ENCODE results near the gene UIMC1.
A peak's percentile ranks its signal among the peaks of the same experiment; 100 is the strongest.
"Not testable (repeated sequence)": the region's sequence is repeated elsewhere in the genome, so short reads cannot be mapped to it uniquely, and the experiment has no call there.

The UIMC1 gene

GRCh38 chr5:177006265-177006972 lies at the start of gene UIMC1:
Gene UIMC1, minus strand, starts transcription at chr5:177006779. Its CDS starts 24,164 bp downstream, at chr5:176982615.
- DNase-seq (ENCODE audit: low spot score) = peak; percentile 91

GRCh38 chr5:177049285-177049684 lies 42.7 kb upstream of the UIMC1 start:
- DNase-seq (ENCODE audit: low spot score) = peak; percentile 35

- DNase-seq (ENCODE audit: low spot score) = not testable (repeated sequence)
Observed at GRCh38 chr5:177048531-177048930, 42.0 kb upstream of the UIMC1 start.

GRCh38 chr5:177045631-177046030 lies 39.1 kb upstream of the UIMC1 start:
- no peak for DNase-seq (ENCODE audit: low spot score)

GRCh38 chr5:177044641-177045040 lies 38.1 kb upstream of the UIMC1 start:
- no peak for DNase-seq (ENCODE audit: low spot score)

GRCh38 chr5:177043958-177044357 lies 37.4 kb upstream of the UIMC1 start:
- no peak for DNase-seq (ENCODE audit: low spot score)

- DNase-seq (ENCODE audit: low spot score) = no peak
Observed at GRCh38 chr5:177043114-177043513, 36.5 kb upstream of the UIMC1 start.

GRCh38 chr5:177041936-177042335 lies 35.4 kb upstream of the UIMC1 start:
- no peak for DNase-seq (ENCODE audit: low spot score)

- no peak for DNase-seq (ENCODE audit: low spot score)
Observed at GRCh38 chr5:177040814-177041420, 34.3 kb upstream of the UIMC1 start.

GRCh38 chr5:177036921-177037320 lies 30.3 kb upstream of the UIMC1 start:
- no peak for DNase-seq (ENCODE audit: low spot score)

- no peak for DNase-seq (ENCODE audit: low spot score)
Observed at GRCh38 chr5:177036443-177036842, 29.9 kb upstream of the UIMC1 start.

- no peak for DNase-seq (ENCODE audit: low spot score)
Observed at GRCh38 chr5:177035976-177036375, 29.4 kb upstream of the UIMC1 start.

- no peak for DNase-seq (ENCODE audit: low spot score)
Observed at GRCh38 chr5:177029498-177029897, 22.9 kb upstream of the UIMC1 start.

- DNase-seq (ENCODE audit: low spot score) = no peak
Observed at GRCh38 chr5:177027665-177028064, 21.1 kb upstream of the UIMC1 start.

- DNase-seq (ENCODE audit: low spot score) = no peak
Observed at GRCh38 chr5:177025101-177025601, 18.6 kb upstream of the UIMC1 start.

- no peak for DNase-seq (ENCODE audit: low spot score)
Observed at GRCh38 chr5:177024559-177024958, 18.0 kb upstream of the UIMC1 start.

GRCh38 chr5:177023303-177023664 lies 16.7 kb upstream of the UIMC1 start:
- DNase-seq (ENCODE audit: low spot score) = peak; percentile 38

- peak; percentile 93 for DNase-seq (ENCODE audit: low spot score)
Observed at GRCh38 chr5:177022386-177023302, 16.1 kb upstream of the UIMC1 start, which contains the start of gene ZNF346. Gene ZNF346, plus strand, starts transcription at chr5:177022696. Its CDS starts 43 bp downstream, at chr5:177022739.

- no peak for DNase-seq (ENCODE audit: low spot score)
Observed at GRCh38 chr5:177020033-177020432, 13.5 kb upstream of the UIMC1 start.

- DNase-seq (ENCODE audit: low spot score) = no peak
Observed at GRCh38 chr5:177018341-177018740, 11.8 kb upstream of the UIMC1 start.

GRCh38 chr5:177015156-177015555 lies 8.6 kb upstream of the UIMC1 start:
- no peak for DNase-seq (ENCODE audit: low spot score)

GRCh38 chr5:177010153-177010552 lies 3.6 kb upstream of the UIMC1 start:
- DNase-seq (ENCODE audit: low spot score) = no peak
